ENCODE data around the gene CACNA1D. TPM values are rescaled to one million over a fixed set of nuclear protein-coding genes. Genes with fewer than 3 reads are reported as not detected.

Gene CACNA1D
- total and polyA plus RNA-seq, 2 donors (not counting 1 experiment from before 2014, with no cell fraction given): 0.17 to 0.37 TPM

- H3K9me3 ChIP-seq (ENCODE audit: control insufficient read depth, insufficient read depth, low read depth, low read length): no peaks in the 10 kb centered on the region
- H3K9ac ChIP-seq (ENCODE audit: insufficient read depth, low read length): no peak overlapping the region
- H3K4me2 ChIP-seq (ENCODE audit: extremely low read depth, insufficient read depth, low read length): no peak overlapping the region
- H2AFZ ChIP-seq (ENCODE audit: low read length): no peak overlapping the region
- no peak overlapping the region for H3K4me3 ChIP-seq (replicated peaks in 1 of 4; ENCODE audit: control extremely low read depth in 1 of 4, insufficient read depth in 1 of 4, low read depth in 3 of 4, low read length in 4 of 4)
- H3K27ac ChIP-seq (ENCODE audit: insufficient read depth, low read length): no peak overlapping the region
- H4K20me1 ChIP-seq (ENCODE audit: control insufficient read depth, extremely low read depth, insufficient read depth, low read length): no peaks in the 10 kb centered on the region
- no peaks in the 10 kb centered on the region for H3K79me2 ChIP-seq (ENCODE audit: control insufficient read depth, insufficient read depth, low read length)
- no peak for TF ChIP-seq CTCF (conservative IDR thresholded peaks at IDR 0.05 in 1 of 2, IDR thresholded peaks at IDR 0.05 in 1 of 2; ENCODE audit: low read depth in 1 of 2, low read length in 2 of 2)
- no peak for TF ChIP-seq EZH2 (IDR thresholded peaks at IDR 0.05; ENCODE audit: low read length, missing control alignments)
- H3K4me1 ChIP-seq (ENCODE audit: control insufficient read depth, extremely low read depth, insufficient read depth, low read length): no peaks in the 10 kb centered on the region
- H3K27me3 ChIP-seq (ENCODE audit: control insufficient read depth, insufficient read depth, low read length): no peaks in the 10 kb centered on the region
- H3K36me3 ChIP-seq (ENCODE audit: control insufficient read depth, insufficient read depth, low read length): no peaks in the 10 kb centered on the region
- no peak for DNase-seq (ENCODE audit: low read depth in 2 of 2)
These were observed 147.0 kb downstream of the CACNA1D start for GRCh38 chr3:53641397-53641796.

GRCh38 chr3:53642211-53642610 is 147.8 kb downstream of the CACNA1D start:
- Histone ChIP-seq H2AFZ (ENCODE audit: low read length) (no peak overlapping the region), H3K4me1 (ENCODE audit: control insufficient read depth, extremely low read depth, insufficient read depth, low read length) (no peaks in the 10 kb centered on the region), H4K20me1 (ENCODE audit: control insufficient read depth, extremely low read depth, insufficient read depth, low read length) (no peaks in the 10 kb centered on the region), H3K27ac (ENCODE audit: insufficient read depth, low read length) (no peak overlapping the region), H3K4me3 (replicated peaks in 1 of 4; ENCODE audit: control extremely low read depth in 1 of 4, insufficient read depth in 1 of 4, low read depth in 3 of 4, low read length in 4 of 4) (no peak overlapping the region), H3K79me2 (ENCODE audit: control insufficient read depth, insufficient read depth, low read length) (no peaks in the 10 kb centered on the region), H3K27me3 (ENCODE audit: control insufficient read depth, insufficient read depth, low read length) (no peaks in the 10 kb centered on the region), H3K36me3 (ENCODE audit: control insufficient read depth, insufficient read depth, low read length) (no peaks in the 10 kb centered on the region), H3K9ac (ENCODE audit: insufficient read depth, low read length) (no peak overlapping the region), H3K9me3 (ENCODE audit: control insufficient read depth, insufficient read depth, low read depth, low read length) (no peaks in the 10 kb centered on the region), H3K4me2 (ENCODE audit: extremely low read depth, insufficient read depth, low read length) (no peak overlapping the region)
- DNase-seq (ENCODE audit: low read depth in 2 of 2): no peak
- TF ChIP-seq EZH2 (IDR thresholded peaks at IDR 0.05; ENCODE audit: low read length, missing control alignments) (no peak), CTCF (conservative IDR thresholded peaks at IDR 0.05 in 1 of 2, IDR thresholded peaks at IDR 0.05 in 1 of 2; ENCODE audit: low read depth in 1 of 2, low read length in 2 of 2) (no peak)

- Histone ChIP-seq H3K9ac (ENCODE audit: insufficient read depth, low read length) (no peak overlapping the region), H3K27me3 (ENCODE audit: control insufficient read depth, insufficient read depth, low read length) (no peaks in the 10 kb centered on the region), H2AFZ (ENCODE audit: low read length) (no peak overlapping the region), H3K4me1 (ENCODE audit: control insufficient read depth, extremely low read depth, insufficient read depth, low read length) (no peaks in the 10 kb centered on the region), H3K9me3 (ENCODE audit: control insufficient read depth, insufficient read depth, low read depth, low read length) (no peaks in the 10 kb centered on the region), H3K4me3 (replicated peaks in 1 of 4; ENCODE audit: control extremely low read depth in 1 of 4, insufficient read depth in 1 of 4, low read depth in 3 of 4, low read length in 4 of 4) (no peak overlapping the region), H4K20me1 (ENCODE audit: control insufficient read depth, extremely low read depth, insufficient read depth, low read length) (no peaks in the 10 kb centered on the region), H3K79me2 (ENCODE audit: control insufficient read depth, insufficient read depth, low read length) (no peaks in the 10 kb centered on the region), H3K4me2 (ENCODE audit: extremely low read depth, insufficient read depth, low read length) (no peak overlapping the region), H3K36me3 (ENCODE audit: control insufficient read depth, insufficient read depth, low read length) (no peaks in the 10 kb centered on the region), H3K27ac (ENCODE audit: insufficient read depth, low read length) (no peak overlapping the region)
- no peak for DNase-seq (ENCODE audit: low read depth in 2 of 2)
- TF ChIP-seq CTCF (conservative IDR thresholded peaks at IDR 0.05 in 1 of 2, IDR thresholded peaks at IDR 0.05 in 1 of 2; ENCODE audit: low read depth in 1 of 2, low read length in 2 of 2) (no peak), EZH2 (IDR thresholded peaks at IDR 0.05; ENCODE audit: low read length, missing control alignments) (no peak)
These were observed 149.3 kb downstream of the CACNA1D start for GRCh38 chr3:53643757-53644156.
